ENCODE results near the gene RGMA.

The RGMA gene

DNA sequence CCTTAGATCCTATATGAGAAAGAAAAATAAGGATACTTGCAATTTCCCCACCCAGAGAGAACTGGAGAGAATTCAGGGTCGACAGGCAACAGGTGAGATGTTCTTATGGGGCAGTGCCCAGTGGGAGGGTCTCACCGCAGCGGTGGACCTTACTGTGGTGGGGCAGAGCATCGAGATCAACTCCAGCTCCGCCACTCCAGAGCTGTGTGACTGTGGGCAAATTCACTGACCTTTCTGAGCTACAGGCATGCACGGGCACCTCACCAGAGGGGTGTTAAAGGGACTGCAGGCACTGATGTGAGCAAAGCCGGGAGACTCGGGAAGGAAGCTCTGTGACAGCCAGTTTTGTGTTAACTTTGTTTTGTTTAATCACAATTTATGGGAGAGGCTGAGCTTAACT is 30.9 kb downstream of the RGMA start:
- TF ChIP-seq MYC (IDR thresholded peaks at IDR 0.05; ENCODE audit: low read depth, low read length) (no peak), POLR2A (IDR thresholded peaks at IDR 0.05; ENCODE audit: extremely low read depth, insufficient read length) (no peak), CTCF (IDR thresholded peaks at IDR 0.05; ENCODE audit: low read depth, low read length) (no peak)
- TF ChIP-seq, protein P1, sequence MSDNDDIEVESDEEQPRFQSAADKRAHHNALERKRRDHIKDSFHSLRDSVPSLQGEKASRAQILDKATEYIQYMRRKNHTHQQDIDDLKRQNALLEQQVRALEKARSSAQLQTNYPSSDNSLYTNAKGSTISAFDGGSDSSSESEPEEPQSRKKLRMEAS (IDR thresholded peaks at IDR 0.05; ENCODE audit: low read depth, low read length), result no peak
- no peak for DNase-seq (ENCODE audit: low read depth)
- no peak overlapping the region for H3K4me3 ChIP-seq (ENCODE audit: low read depth, low read length)

DNA sequence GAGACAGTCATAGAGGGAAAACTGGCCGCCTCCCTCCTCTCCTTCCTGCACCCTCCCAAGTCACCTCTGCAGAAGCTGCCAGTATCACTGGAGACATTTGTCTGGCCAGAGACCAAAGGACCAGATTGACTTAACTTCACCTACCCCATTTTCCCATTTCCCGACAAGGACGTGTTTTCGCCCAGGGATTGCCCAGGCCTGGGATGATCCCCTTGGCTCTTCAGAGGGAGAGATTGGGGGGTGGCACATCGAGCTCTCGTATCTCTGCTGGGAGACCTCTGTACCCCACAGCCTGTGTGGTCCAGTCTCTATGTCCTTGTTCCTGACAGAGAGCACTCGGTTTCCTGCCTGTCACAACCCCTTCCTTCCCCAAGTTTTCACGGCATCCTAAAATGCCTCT is 31.4 kb downstream of the RGMA start:
- no peak overlapping the region for H3K4me3 ChIP-seq (ENCODE audit: low read depth, low read length)
- no peak for DNase-seq (ENCODE audit: low read depth)
- TF ChIP-seq POLR2A (IDR thresholded peaks at IDR 0.05; ENCODE audit: extremely low read depth, insufficient read length) (no peak), CTCF (IDR thresholded peaks at IDR 0.05; ENCODE audit: low read depth, low read length) (no peak), MYC (IDR thresholded peaks at IDR 0.05; ENCODE audit: low read depth, low read length) (no peak)
- TF ChIP-seq, protein P1 (IDR thresholded peaks at IDR 0.05; ENCODE audit: low read depth, low read length), result no peak

- DNase-seq (ENCODE audit: low read depth), result no peak
- TF ChIP-seq CTCF (IDR thresholded peaks at IDR 0.05; ENCODE audit: low read depth, low read length), result no peak
- TF ChIP-seq MYC (IDR thresholded peaks at IDR 0.05; ENCODE audit: low read depth, low read length), result no peak
- TF ChIP-seq, protein P1 (IDR thresholded peaks at IDR 0.05; ENCODE audit: low read depth, low read length), result no peak
- no peak overlapping the region for H3K4me3 ChIP-seq (ENCODE audit: low read depth, low read length)
Measured at GRCh38 chr15:93056836-93057235, 32.2 kb downstream of the RGMA start.

DNA sequence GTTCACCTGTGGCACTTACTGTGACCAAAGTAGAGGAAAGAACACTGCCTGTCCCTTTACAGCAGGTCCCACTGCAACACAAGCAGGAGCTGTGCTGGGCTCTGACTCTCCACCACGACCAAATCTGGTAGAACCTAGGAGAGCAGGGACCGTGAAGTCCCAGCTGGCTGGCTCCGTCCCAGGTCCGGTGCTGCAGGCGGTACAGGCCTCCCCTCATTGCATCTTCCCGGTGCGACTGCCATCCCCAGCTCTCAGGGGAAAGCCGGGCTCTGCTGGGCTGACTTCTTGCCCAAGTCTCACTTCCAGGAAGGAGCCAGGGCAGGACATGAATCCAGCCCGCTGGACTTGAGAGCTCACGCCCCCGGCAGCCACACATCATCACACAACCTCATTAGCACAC is 33.8 kb downstream of the RGMA start:
- no peak overlapping the region for H3K4me3 ChIP-seq (ENCODE audit: low read depth, low read length)
- DNase-seq (ENCODE audit: low read depth), result no peak
- no peak for TF ChIP-seq CTCF (IDR thresholded peaks at IDR 0.05; ENCODE audit: low read depth, low read length)
- TF ChIP-seq, protein P1 (IDR thresholded peaks at IDR 0.05; ENCODE audit: low read depth, low read length), result no peak
- TF ChIP-seq MYC (IDR thresholded peaks at IDR 0.05; ENCODE audit: low read depth, low read length), result no peak

GRCh38 chr15:93052090-93052879 is 36.7 kb downstream of the RGMA start:
- DNase-seq (ENCODE audit: low read depth), result peak; percentile 76
- no peak overlapping the region for H3K4me3 ChIP-seq (ENCODE audit: low read depth, low read length)
- TF ChIP-seq CTCF (IDR thresholded peaks at IDR 0.05; ENCODE audit: low read depth, low read length), result peak; percentile 84
- TF ChIP-seq, protein P1 (IDR thresholded peaks at IDR 0.05; ENCODE audit: low read depth, low read length), result peak; percentile 78
- TF ChIP-seq MYC (IDR thresholded peaks at IDR 0.05; ENCODE audit: low read depth, low read length), result no peak
- TF ChIP-seq POLR2A (IDR thresholded peaks at IDR 0.05; ENCODE audit: extremely low read depth, insufficient read length), result no peak
